ENCODE data around the gene CLDN5. TPM values are rescaled to one million over a fixed set of nuclear protein-coding genes. Genes with fewer than 3 reads are reported as not detected.

The CLDN5 gene
- polyA plus RNA-seq, 2 donors: 8.5 to 48.3 TPM

DNA sequence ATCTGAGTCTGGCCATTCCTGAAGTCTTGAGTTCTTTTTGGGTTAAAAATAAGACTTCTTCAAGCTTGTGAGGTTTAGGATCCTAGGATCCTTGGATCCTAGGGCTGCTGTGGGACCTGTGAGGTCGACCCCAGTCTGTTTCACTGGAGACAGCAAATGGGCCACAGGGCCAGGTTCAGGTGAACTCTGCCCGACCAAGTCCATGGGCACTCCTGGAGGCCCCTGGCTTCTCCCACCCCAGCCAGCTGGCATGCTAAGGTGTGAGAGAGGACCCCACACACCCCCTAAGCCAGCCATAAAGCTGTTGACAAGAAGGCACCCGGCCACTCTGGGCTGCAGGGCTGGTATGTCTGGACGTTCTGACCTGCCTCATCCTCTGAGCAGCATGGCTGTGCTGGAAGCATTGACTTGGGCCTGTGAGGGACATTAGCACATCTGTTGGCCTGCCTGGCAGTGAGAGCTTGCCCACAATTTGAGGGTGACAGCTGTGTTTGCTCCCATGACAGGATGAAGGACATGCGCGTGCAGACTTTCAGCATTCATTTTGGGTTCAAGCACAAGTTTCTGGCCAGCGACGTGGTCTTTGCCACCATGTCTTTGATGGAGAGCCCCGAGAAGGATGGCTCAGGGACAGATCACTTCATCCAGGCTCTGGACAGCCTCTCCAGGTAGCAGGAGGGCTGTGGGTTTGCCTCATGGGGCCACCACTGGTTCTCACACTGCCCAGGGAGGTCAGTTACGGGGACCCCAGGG, 16.0 kb downstream of the CLDN5 start:
- H3K4me1 ChIP-seq (ENCODE audit: control insufficient read depth in 2 of 2, insufficient read depth in 2 of 2, low read length in 1 of 2): peaks cover 0 to 2% of the 10 kb centered on the region in 2 donors
- H3K9me3 ChIP-seq (ENCODE audit: control insufficient read depth in 2 of 2, insufficient read depth in 1 of 2, low read depth in 1 of 2, low read length in 1 of 2): no peaks in the 10 kb centered on the region
- H3K36me3 ChIP-seq (ENCODE audit: control insufficient read depth in 2 of 2, insufficient read depth in 2 of 2, low read length in 1 of 2): no peaks in the 10 kb centered on the region
- 93 to 94% methylated on average over 10 of the region's 10 CpGs for WGBS, 2 donors
- no peak overlapping the region for H3K27ac ChIP-seq (ENCODE audit: low read depth in 2 of 2, low read length in 1 of 2)
- no peak overlapping the region for H3K4me3 ChIP-seq (ENCODE audit: low read depth in 1 of 2, low read length in 2 of 2)
- H3K27me3 ChIP-seq (ENCODE audit: control insufficient read depth in 1 of 2, insufficient read depth in 2 of 2, low read length in 2 of 2): no peaks in the 10 kb centered on the region

DNA sequence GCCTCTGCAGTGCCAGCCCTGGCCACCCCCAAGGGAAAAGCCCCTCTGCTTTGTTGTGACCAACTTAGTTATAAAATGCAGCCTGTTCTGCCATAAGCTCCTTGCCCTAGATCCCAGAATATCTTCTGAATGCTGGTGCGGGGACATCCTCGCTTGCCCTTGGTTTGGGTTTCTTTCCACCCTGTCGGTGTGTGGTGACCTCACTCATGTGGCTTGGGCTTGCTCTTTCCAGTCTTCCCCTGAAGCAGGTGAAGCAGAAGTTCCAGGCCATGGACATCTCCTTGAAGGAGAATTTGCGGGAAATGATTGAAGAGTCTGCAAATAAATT, 16.7 kb downstream of the CLDN5 start:
- Histone ChIP-seq H3K27me3 (ENCODE audit: control insufficient read depth in 1 of 2, insufficient read depth in 2 of 2, low read length in 2 of 2) (no peaks in the 10 kb centered on the region), H3K36me3 (ENCODE audit: control insufficient read depth in 2 of 2, insufficient read depth in 2 of 2, low read length in 1 of 2) (no peaks in the 10 kb centered on the region), H3K9me3 (ENCODE audit: control insufficient read depth in 2 of 2, insufficient read depth in 1 of 2, low read depth in 1 of 2, low read length in 1 of 2) (no peaks in the 10 kb centered on the region), H3K4me1 (ENCODE audit: control insufficient read depth in 2 of 2, insufficient read depth in 2 of 2, low read length in 1 of 2) (peaks cover 0 to 2% of the 10 kb centered on the region in 2 donors), H3K4me3 (ENCODE audit: low read depth in 1 of 2, low read length in 2 of 2) (no peak overlapping the region), H3K27ac (ENCODE audit: low read depth in 2 of 2, low read length in 1 of 2) (no peak overlapping the region)
- 97 to 100% methylated on average over 4 of the region's 4 CpGs for WGBS, 2 donors

DNA sequence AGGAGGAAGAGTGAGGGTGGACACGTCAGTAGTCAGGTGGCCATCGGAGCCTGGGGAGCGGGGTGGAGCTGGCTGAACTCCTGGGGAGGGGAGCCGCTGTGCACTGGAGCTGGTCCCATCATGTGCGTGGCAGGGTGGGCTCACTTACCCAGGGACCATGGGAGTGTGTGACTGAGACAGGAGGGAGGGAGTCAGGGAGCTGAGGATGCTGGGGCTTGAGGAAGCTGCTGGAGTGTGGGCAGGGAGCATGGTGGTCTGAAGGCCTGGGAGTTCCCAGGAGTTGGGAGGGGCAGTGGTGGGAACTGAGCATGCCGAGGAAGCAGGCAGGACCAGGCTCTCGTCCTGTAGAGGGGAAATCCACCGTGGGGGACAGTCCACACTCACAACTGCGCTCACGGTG, 18.0 kb downstream of the CLDN5 start:
- Histone ChIP-seq H3K9me3 (ENCODE audit: control insufficient read depth in 2 of 2, insufficient read depth in 1 of 2, low read depth in 1 of 2, low read length in 1 of 2) (no peaks in the 10 kb centered on the region), H3K27ac (ENCODE audit: low read depth in 2 of 2, low read length in 1 of 2) (no peak overlapping the region), H3K36me3 (ENCODE audit: control insufficient read depth in 2 of 2, insufficient read depth in 2 of 2, low read length in 1 of 2) (no peaks in the 10 kb centered on the region), H3K27me3 (ENCODE audit: control insufficient read depth in 1 of 2, insufficient read depth in 2 of 2, low read length in 2 of 2) (no peaks in the 10 kb centered on the region), H3K4me3 (ENCODE audit: low read depth in 1 of 2, low read length in 2 of 2) (no peak overlapping the region), H3K4me1 (ENCODE audit: control insufficient read depth in 2 of 2, insufficient read depth in 2 of 2, low read length in 1 of 2) (peaks cover 0 to 2% of the 10 kb centered on the region in 2 donors)
- WGBS, 2 donors: 89 to 90% methylated on average over 10 of the region's 10 CpGs

DNA sequence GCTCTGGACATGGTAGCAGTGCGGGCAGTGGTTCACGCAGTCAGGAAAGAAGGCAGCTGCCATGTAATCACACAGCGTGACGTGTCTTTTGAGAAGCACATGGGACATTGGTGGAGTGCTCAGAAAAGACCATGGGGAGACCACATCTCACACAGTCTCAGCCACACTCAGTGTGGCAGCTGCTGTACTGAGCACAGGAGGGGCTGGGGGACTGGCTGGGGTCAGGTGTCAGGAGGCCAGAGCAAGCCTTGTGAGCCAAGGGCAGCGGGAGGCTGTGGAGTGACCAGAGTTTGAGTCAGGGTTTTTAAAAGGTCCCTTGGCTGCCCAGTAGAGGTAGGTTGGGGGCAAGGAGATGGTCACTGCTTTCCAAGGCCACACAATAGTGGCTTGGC, 18.5 kb downstream of the CLDN5 start:
- 96 to 97% methylated on average over 5 of the region's 5 CpGs for WGBS, 2 donors
- peaks cover 0 to 2% of the 10 kb centered on the region in 2 donors for H3K4me1 ChIP-seq (ENCODE audit: control insufficient read depth in 2 of 2, insufficient read depth in 2 of 2, low read length in 1 of 2)
- no peak overlapping the region for H3K27ac ChIP-seq (ENCODE audit: low read depth in 2 of 2, low read length in 1 of 2)
- no peaks in the 10 kb centered on the region for H3K36me3 ChIP-seq (ENCODE audit: control insufficient read depth in 2 of 2, insufficient read depth in 2 of 2, low read length in 1 of 2)
- H3K9me3 ChIP-seq (ENCODE audit: control insufficient read depth in 2 of 2, insufficient read depth in 1 of 2, low read depth in 1 of 2, low read length in 1 of 2): no peaks in the 10 kb centered on the region
- H3K27me3 ChIP-seq (ENCODE audit: control insufficient read depth in 1 of 2, insufficient read depth in 2 of 2, low read length in 2 of 2): no peaks in the 10 kb centered on the region
- no peak overlapping the region for H3K4me3 ChIP-seq (ENCODE audit: low read depth in 1 of 2, low read length in 2 of 2)

DNA sequence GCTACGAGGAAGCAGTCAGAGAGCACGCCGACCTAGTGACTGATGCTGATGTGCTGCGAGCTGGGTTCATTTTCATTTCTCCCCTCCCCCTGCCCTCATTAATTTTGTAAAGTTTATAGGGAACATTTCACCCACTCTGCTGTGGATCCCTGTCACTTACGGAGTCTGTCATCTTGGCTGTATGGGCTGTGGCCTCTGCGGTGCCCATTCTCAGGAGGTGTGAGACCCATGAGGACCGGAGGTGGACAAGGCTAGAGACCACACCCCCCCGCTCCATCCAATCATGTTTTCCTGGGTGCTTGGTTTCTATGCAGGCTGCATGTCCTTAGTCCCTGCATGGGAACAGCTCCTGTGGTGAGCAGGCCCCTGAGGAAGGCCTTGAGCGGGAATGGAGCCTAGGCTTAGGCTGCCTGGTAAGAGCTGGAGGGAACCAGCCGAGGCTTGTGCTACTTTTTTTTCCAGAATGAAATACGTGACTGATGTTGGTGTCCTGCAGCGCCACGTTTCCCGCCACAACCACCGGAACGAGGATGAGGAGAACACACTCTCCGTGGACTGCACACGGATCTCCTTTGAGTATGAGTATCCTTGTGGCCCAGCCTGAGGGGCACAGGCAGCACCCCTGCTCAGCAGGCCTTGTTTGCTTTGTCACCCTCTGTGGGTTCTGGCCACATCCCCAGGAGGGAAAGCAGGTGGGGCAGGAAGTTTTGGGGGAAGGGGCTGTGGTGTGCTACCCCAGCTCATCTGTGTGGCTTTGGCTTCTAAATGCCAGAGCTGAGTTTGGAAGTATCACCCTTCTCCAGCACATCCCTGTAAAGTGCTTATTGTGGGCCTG, 19.1 kb downstream of the CLDN5 start:
- Histone ChIP-seq H3K4me3 (ENCODE audit: low read depth in 1 of 2, low read length in 2 of 2) (no peak overlapping the region), H3K27me3 (ENCODE audit: control insufficient read depth in 1 of 2, insufficient read depth in 2 of 2, low read length in 2 of 2) (no peaks in the 10 kb centered on the region), H3K27ac (ENCODE audit: low read depth in 2 of 2, low read length in 1 of 2) (no peak overlapping the region), H3K9me3 (ENCODE audit: control insufficient read depth in 2 of 2, insufficient read depth in 1 of 2, low read depth in 1 of 2, low read length in 1 of 2) (no peaks in the 10 kb centered on the region), H3K4me1 (ENCODE audit: control insufficient read depth in 2 of 2, insufficient read depth in 2 of 2, low read length in 1 of 2) (peaks cover 0 to 2% of the 10 kb centered on the region in 2 donors), H3K36me3 (ENCODE audit: control insufficient read depth in 2 of 2, insufficient read depth in 2 of 2, low read length in 1 of 2) (no peaks in the 10 kb centered on the region)
- 90 to 92% methylated on average over 18 of the region's 18 CpGs for WGBS, 2 donors

DNA sequence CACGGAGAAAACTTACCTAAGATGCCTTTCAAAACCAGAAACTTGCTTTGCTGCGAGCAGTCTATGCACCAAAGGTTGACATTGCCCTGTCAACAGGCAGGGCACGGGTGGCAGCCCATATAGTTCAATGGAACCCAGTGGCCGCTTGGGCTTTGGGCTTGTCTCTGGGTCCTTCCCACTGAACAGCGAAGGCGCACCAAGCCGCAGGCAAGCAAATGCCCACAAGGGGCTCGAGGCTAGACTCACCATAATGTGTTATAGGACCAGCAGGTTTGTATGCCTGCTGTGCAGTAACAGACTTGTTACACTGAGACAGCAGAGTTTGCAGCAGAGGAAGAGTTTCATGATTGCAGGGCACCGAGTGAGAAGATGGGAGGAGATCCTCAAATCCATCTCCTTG, 20.3 kb downstream of the CLDN5 start:
- no peak overlapping the region for H3K4me3 ChIP-seq (ENCODE audit: low read depth in 1 of 2, low read length in 2 of 2)
- H3K36me3 ChIP-seq (ENCODE audit: control insufficient read depth in 2 of 2, insufficient read depth in 2 of 2, low read length in 1 of 2): no peaks in the 10 kb centered on the region
- H3K4me1 ChIP-seq (ENCODE audit: control insufficient read depth in 2 of 2, insufficient read depth in 2 of 2, low read length in 1 of 2): peaks cover 0 to 2% of the 10 kb centered on the region in 2 donors
- H3K27ac ChIP-seq (ENCODE audit: low read depth in 2 of 2, low read length in 1 of 2): no peak overlapping the region
- H3K9me3 ChIP-seq (ENCODE audit: control insufficient read depth in 2 of 2, insufficient read depth in 1 of 2, low read depth in 1 of 2, low read length in 1 of 2): no peaks in the 10 kb centered on the region
- no peaks in the 10 kb centered on the region for H3K27me3 ChIP-seq (ENCODE audit: control insufficient read depth in 1 of 2, insufficient read depth in 2 of 2, low read length in 2 of 2)
- 92 to 93% methylated on average over 9 of the region's 9 CpGs for WGBS, 2 donors

DNA sequence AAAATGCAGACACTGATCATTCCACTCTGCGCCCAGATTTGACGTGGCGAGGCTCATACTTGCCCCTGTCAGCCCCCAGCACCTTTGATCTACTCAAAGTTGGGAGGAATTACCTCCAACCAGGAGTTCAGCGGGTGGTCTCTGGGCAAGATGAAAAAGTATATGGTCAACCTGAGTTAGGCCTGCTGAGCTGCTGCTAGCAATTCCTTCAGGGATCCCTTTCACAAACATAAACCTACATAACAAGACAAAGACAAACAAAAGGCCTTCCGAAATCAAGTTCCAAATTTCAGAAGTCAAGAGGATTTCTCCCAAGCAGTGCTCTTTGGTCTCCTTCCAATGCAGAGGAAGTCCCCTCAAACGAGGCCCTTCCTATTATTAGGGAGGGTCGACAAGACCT, 20.8 kb downstream of the CLDN5 start:
- Histone ChIP-seq H3K27ac (ENCODE audit: low read depth in 2 of 2, low read length in 1 of 2) (no peak overlapping the region), H3K9me3 (ENCODE audit: control insufficient read depth in 2 of 2, insufficient read depth in 1 of 2, low read depth in 1 of 2, low read length in 1 of 2) (no peaks in the 10 kb centered on the region), H3K27me3 (ENCODE audit: control insufficient read depth in 1 of 2, insufficient read depth in 2 of 2, low read length in 2 of 2) (no peaks in the 10 kb centered on the region), H3K4me1 (ENCODE audit: control insufficient read depth in 2 of 2, insufficient read depth in 2 of 2, low read length in 1 of 2) (peaks cover 0 to 2% of the 10 kb centered on the region in 2 donors), H3K36me3 (ENCODE audit: control insufficient read depth in 2 of 2, insufficient read depth in 2 of 2, low read length in 1 of 2) (no peaks in the 10 kb centered on the region), H3K4me3 (ENCODE audit: low read depth in 1 of 2, low read length in 2 of 2) (no peak overlapping the region)
- 85 to 86% methylated on average over 7 of the region's 7 CpGs for WGBS, 2 donors

DNA sequence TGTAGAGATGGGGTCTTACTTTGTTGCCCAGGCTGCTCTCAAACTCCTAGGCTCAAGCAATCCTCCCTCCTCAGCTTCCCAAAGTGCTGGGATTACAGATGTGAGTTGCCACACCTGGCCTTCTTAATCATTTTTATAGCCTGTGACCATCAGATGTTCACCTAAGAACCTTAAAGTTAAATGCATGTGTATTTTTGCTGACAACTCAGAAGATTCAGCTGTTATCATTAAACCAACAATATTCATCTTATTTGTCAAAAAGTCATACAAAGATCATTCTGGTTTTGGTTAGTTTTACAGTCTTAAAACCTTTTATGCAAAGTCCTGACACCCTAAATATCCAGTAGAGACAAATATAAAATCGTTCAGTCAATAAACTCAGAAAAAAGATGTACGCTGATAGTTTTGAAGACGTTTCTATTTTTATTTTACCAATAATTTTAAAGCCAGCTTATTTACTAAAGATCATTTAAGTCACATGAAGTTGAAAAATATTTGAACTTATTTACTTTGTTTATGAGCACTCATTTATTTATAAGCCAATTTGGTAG, 22.2 kb downstream of the CLDN5 start:
- Histone ChIP-seq H3K36me3 (ENCODE audit: control insufficient read depth in 2 of 2, insufficient read depth in 2 of 2, low read length in 1 of 2) (no peaks in the 10 kb centered on the region), H3K4me3 (ENCODE audit: low read depth in 1 of 2, low read length in 2 of 2) (no peak overlapping the region), H3K4me1 (ENCODE audit: control insufficient read depth in 2 of 2, insufficient read depth in 2 of 2, low read length in 1 of 2) (no peaks in the 10 kb centered on the region), H3K9me3 (ENCODE audit: control insufficient read depth in 2 of 2, insufficient read depth in 1 of 2, low read depth in 1 of 2, low read length in 1 of 2) (no peaks in the 10 kb centered on the region), H3K27ac (ENCODE audit: low read depth in 2 of 2, low read length in 1 of 2) (no peak overlapping the region), H3K27me3 (ENCODE audit: control insufficient read depth in 1 of 2, insufficient read depth in 2 of 2, low read length in 2 of 2) (no peaks in the 10 kb centered on the region)
- WGBS, 2 donors: 90% methylated on average over 3 of the region's 3 CpGs

DNA sequence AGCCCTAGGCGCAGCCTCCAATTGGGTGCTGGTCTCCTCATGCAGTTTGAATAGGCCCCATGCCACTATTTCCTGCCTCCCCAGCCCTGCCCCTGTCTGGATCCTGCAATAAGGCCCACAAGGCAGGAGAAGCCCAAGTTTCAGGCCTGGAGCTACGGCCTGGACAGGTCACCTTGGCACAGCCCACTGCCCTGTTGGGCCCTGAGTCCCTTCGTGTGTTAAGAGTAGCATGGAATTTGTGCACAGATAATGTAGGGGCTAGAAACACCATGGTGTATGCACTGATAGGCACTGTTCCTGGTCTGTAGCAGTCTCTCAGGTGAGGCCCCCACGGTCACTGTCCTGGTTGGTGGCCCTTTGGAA, 24.3 kb downstream of the CLDN5 start:
- no peaks in the 10 kb centered on the region for H3K27me3 ChIP-seq (ENCODE audit: control insufficient read depth in 1 of 2, insufficient read depth in 2 of 2, low read length in 2 of 2)
- H3K4me1 ChIP-seq (ENCODE audit: control insufficient read depth in 2 of 2, insufficient read depth in 2 of 2, low read length in 1 of 2): no peaks in the 10 kb centered on the region
- WGBS, 2 donors: 95 to 98% methylated on average over 4 of the region's 4 CpGs

More for the DNA sequence above, 24.3 kb downstream of the CLDN5 start:
- H3K27ac ChIP-seq (ENCODE audit: low read depth in 2 of 2, low read length in 1 of 2): no peak overlapping the region
- no peaks in the 10 kb centered on the region for H3K9me3 ChIP-seq (ENCODE audit: control insufficient read depth in 2 of 2, insufficient read depth in 1 of 2, low read depth in 1 of 2, low read length in 1 of 2)
- H3K36me3 ChIP-seq (ENCODE audit: control insufficient read depth in 2 of 2, insufficient read depth in 2 of 2, low read length in 1 of 2): no peaks in the 10 kb centered on the region
- no peak overlapping the region for H3K4me3 ChIP-seq (ENCODE audit: low read depth in 1 of 2, low read length in 2 of 2)

Data from esophagus (tissue), 2 donors.